Superior temporal gyrus (tissue), 1 donor: Measurements from ENCODE around the gene TGM2.

Experiments used
- DNase-seq: peaks from one replicate; pipeline ENCODE4 v3.0.0-alpha.2; 2016; ENCODE audit errors: extremely low spot score

Gene TGM2

DNA sequence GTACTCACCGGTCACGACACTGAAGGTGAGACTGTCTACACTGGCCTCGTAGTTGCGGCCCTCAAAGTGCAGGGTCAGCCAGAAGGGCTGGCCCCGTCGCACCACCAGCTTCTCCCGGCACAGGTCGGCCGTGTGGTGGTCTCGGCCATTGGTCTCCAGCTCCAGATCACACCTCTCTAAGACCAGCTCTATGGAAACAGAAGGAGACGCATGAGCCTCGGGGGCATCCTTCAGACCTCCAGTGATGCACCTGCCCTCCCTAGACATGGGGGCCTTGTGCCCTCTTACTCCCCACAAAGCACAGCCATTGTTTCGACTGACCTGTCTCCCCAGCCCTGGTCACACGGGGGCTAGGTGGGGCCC lies 3.7 kb downstream of the TGM2 start:
- no peak for DNase-seq

DNA sequence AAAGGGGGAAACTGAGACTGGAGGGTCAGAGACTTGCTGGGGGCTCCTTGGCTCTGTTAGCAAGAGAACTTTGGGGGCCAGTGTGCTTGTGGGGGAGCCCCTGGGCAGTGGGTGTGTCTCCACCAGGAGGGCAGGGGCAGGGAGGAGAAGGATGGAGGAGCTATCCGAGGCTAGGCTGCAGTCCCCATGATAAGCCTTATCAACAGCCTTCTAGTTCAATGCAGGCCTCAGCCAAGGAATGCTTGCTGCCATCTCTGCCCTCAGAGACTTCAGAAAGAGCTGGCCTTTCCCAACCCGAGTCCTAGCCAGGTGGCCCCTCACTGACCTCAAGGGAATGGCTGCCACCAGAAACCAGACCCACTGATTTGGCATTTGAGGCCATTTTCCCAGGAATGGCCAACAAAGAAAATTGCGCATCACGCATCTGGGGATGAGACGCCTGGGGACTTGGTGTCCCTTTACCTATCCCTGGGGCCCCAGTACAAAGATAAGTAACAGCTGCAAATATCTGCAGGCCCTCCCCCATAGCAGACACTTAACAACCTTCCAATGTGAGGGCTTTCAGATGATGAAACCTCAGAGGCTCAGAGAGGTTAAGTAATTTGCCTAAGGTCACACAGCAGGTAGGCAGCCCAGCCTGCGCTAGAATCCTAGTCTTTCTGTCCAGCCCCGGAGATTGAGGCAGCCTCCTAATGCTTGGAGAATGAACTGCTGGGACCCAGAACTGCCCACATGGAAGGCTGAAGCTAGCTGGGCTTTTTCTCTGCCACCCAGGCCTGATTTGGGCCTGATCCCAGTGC lies 4.9 kb downstream of the TGM2 start:
- DNase-seq: no peak

DNA sequence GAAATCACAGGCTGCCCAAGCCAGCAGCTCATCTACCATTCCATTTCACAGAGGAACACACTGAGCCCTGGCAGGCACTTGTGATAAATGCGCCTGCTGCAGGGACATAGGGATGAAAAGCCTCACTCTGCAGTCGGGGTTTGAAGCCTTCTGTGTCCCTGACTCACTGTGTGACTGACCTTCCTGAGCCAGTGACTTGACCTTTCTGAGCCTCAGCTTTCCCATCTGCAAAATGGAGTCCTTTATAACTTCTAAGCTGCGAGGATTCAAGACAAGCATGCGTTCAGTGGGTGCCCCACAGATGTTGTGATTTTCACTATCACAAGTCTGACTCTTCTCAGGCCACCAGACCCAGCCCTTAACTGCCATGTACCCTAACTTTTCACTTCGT lies 5.5 kb downstream of the TGM2 start:
- no peak for DNase-seq

DNA sequence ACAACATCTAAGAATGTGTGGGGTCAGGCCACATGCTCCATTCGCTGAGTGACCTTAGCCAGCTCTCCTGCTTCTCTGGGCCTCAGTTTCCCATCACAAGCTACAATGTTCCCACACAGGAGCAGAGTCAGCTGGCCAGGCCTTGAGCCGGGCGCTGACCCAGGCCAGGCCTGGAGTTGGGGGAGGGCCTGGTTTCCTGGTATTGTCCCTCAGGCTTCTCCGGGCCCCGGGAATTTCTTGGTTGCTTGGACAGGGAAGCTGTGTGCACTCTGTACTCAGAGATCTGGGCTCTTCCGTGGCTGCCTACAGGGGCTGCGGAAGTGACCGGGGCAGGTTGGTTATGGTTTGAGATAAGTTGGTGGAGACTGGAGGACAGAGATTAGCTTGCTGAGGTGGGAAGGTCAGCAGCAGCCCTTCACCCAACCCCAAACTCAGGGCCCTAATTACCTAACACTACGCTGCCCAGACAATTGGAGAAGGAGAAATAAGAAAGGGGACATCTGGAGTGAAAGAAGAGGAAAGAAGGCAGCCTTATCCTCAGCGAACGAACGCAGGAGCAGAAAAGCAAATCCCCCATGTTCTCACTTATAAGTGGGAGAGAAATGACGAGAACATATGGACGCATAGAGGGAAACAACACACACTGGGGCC lies 6.2 kb downstream of the TGM2 start:
- no peak for DNase-seq

DNA sequence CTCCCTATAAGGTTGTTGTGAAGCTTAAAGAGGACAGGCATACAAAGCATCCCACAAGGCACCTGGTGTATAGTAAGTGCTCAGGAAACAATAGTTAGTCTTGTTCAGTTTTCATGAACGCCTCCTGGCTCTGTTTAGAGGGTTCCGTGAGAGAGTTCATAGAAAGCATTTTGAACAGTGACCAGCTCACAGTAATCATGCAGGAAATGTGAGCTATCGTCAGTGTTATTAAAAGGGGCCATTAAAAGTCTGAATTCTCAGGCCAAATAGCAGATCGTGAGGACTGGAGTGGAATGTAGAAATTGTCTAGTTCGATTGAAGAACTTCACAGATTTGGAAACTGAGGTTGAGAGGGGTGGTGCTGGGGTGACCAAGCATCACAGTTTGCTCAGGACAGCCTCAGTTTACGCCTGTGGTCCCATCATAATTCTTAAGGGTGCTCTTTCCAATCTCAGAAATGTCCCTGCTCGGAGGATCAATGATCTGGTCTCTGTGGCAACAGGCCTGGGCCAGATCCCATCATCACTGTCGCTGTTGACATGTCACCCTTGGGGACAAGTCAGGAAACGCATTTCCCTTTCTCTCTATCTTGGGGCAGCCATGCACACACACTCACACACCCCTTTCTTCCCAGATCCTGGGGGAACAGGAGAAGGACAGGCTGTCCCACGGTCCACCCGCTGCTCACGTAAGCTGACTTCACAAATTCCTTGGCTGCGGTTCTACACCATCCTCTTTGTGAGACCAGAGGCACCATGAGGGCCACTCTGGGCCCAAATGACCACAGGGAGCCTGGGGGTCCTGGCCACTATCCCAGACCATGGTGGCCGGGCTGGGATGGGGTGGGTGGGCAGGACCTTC lies 7.2 kb downstream of the TGM2 start:
- no peak for DNase-seq

DNA sequence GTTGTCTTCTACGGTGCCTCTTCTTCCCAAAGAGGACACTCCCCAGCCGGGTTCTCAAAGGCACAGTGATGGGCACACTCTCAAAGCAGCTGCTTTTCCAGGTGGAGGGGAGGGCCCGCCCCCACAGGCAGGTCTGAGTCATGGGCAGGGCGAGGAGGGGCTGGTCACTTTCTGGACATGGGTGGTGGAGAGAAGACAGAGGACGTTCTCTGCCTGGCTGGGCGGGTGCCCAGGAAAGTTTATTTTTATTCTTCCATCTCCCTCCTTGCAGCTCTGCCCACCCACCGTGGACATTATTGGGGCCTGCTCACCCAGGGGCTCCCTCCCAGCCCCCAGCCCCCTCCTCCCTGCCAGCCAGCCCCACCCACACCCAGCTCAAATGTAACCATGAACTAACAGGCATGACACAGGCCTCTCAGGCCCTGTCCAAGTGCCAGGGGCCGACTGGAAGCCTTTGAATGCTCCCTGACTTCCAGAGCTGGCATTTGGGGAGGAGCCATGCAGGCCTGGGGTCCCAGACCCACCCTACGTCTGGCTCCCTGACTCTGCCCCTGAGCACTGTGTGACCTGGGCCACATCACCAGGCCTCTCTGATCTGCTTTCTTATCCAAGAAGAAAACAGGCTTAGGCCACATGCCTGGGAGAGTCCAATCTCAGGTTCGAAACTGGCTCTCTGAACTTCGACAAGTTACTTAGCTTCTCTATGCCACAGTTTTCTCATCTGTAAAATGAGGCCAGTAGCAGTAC lies 8.0 kb downstream of the TGM2 start:
- DNase-seq: no peak

DNA sequence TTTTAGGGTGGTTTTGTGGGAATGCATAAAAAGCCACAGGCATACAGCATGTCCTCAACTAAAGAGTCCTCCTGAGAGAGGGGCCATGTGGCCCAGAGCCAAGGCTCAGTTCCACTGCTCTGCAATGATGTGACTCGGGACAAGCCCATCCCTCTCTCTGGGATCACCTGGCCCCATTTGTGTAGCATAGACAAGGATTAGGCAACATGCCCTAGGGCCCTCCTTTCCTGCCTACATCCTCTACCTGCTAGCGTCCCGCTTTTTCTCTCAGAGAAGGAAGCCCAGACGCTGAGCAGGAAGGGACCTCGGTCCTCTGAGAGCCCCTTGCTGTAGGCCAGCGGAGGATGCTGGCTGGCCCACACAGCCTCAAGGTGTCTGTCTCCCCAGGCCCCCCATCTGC lies 8.8 kb downstream of the TGM2 start:
- no peak for DNase-seq

DNA sequence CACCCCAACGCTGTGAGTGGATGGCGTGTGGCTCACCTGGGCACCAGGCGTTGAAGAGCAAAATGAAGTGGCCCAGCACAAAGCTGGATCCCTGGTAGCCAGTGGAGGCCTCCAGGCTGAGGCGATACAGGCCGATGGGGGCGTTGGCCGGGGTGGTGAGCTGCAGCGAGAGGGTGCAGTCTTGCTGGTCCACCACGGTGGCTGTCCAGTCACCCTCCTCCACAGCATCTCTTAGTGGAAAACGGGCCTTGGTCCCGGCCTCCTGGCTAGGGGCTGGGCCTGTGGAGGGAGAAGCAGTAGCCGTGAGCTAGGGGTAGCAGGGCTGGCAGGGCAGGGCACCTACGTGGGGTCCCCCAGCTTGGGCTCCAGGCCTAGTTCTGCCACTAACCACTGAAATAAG lies 9.3 kb downstream of the TGM2 start:
- no peak for DNase-seq

DNA sequence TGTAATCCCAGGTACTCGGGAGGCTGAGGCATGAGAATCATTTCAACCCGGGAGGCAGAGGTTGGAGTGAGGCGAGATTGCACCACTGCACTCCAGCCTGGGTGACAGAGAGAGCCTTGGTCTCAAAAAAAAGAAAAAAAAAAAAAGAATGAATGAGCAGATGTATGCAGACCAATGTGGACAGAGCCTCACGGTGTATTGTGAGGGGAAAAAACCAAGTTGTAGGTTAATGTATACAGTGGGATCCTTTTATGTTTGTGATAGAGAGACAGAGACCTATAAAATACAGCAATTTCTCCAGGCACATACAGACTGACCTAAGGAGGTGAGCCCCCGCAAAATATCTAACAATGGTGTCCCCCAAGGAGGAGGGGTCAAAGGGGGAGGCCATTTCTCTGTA lies 11.7 kb downstream of the TGM2 start:
- no peak for DNase-seq

DNA sequence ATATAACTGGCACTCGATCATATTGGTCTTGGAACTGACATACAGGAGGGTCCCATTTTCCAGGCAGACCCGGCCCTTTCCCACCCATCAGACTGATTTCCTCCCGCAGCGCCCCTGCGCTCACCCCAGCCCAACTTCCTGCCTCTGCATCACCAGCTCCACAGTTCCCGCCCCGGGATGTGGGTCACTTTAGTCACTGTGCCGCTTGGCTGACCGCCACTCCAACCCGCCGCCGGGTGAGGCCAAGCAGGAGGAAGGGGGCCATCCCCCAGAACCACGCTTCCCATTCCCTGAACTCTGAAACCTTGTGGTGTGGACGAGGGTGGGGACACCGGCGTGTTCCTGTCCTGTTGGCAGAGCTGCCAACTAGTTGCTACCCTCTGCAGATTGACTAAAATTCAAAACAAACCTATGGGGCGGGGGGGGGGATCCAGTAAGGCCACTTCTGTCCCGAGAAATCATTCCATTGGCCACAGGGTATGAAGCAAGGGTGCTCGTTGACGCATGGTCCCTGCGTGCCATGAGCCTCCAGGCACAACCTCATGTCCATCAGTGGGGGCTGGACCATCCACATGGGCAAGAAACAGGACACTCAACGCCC lies 12.3 kb downstream of the TGM2 start:
- no peak for DNase-seq

DNA sequence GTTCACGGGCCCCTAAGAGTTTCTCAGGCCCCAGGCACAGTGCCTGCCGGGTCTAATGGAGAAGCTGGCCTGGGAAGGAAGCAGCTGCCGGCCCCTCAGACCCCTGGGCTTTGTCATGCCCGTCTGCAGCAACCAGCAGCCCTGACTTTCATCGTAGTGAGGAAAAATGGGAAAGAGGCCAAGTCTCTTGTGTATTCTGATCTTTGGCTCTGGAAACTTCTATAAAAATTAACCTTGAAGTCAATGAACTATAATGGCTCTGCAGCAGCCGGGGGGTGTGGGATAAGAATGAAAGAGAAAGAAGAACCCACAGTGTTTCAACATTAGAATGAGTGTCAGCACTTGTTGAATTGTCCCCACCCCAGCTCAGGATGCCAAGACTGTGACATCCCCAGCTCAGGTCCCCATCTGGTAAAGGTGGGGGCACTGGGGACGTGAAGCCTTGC lies 12.9 kb downstream of the TGM2 start:
- no peak for DNase-seq

DNA sequence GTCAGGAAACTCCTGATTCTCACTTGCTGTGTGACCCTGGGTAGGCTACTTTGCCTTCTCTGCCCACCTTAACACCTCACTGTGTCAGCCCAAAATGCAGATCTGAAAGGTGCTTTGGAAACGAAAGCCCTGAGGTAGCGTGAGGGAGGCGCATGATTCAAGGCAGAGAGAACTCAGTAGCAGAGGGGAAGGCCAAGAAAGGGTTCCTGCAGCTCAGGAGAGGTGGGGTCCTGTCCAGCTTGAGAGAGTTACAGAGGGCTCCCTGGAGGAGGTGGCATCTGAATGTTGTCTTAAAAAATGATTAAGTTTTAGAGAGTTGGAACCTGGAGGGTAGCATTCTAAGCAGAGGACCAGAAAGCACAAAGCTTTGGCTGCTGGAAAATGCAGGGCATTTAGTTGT lies 13.6 kb downstream of the TGM2 start:
- no peak for DNase-seq

DNA sequence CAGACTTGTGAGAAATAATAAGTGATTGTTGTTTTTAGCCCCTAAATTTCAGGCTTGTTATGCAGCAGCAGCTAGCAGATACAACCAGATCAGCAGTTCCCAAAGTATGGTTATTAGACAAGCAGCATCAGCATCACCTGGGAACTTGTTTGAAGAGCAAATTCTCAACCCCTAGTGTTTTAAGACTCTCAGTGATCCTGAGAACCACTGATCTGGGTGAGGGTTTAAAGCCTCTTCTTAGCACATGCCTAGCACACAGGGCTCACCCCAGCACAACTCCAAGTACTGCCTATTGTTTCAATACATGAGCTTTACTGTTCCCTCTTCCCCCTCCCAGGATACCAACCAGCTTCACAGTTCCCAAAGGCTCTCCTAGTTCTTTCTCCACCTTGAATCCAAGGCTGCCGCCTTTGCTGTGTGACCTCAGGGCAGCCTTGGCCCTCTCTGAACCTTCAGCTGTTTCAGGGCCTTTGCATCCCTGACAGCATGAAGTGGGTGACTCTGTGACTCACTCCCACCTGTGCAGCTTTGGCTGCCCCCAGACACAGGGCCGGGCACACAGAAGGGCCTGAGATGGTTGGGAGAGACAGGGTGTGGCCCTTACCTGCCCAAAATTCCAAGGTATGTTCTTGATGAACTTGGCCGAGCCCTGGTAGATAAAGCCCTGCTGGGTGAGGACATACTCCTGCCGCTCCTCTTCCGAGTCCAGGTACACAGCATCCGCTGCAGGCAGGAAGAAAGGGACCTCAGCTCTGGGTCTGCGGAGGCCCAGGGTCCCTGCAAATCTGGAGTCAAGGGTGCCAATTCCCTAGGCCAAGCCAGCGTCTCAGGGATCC lies 14.5 kb downstream of the TGM2 start:
- no peak for DNase-seq

DNA sequence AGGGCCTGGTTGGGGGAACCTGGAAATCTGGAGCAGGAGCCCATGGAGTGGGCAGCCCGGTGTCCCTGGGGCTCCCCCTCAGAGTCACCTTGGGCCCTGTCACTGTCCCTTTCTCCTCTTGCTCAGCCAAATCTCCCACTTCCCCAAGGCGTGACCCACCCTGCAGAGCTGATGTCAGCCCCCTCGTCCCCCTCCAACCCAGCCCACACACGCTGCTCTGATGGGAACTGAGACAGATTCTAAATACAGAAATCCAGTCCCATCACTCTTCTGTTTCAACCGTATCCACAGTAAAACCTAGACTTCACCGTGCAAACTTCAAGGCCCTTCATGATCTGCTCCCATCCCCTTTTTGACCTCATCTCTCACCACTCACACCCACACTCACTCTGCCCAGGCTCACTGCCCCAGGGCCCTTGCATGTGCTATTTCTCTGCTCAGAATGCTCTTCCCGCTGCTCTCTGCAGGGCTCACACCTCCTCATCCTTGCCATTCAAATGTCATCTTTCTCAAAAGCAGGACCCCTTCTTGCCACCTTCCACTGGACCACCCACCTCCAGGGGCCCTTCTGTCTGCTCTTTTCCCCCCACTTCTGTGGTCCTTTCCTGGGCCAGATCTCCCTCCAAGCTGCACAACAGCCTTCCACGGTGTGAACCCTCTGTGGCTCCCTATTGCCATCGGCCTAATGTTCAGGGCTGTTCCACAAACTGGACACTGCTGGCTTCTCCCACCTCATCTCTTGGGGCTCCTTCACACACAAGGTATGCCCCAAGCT lies 16.6 kb downstream of the TGM2 start:
- DNase-seq: no peak

DNA sequence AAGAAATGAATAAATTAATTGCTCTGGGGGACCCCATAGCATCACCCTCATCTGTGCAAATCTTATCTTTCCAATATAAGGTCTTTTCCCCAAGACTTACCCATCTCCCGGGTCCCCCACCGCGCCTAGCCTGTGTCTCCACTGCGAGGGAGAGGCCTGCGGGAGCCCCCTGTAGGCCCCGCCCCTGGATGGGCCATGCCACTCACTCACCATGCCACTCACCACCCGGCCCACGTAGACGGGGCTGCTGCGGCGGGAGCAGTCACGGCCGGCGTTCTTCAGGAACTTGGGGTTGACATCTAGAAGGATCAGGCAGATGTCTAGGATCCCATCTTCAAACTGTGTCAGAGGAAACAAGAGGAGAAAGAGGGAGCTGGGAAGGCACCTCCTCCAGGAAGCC lies 17.3 kb downstream of the TGM2 start:
- DNase-seq: no peak

DNA sequence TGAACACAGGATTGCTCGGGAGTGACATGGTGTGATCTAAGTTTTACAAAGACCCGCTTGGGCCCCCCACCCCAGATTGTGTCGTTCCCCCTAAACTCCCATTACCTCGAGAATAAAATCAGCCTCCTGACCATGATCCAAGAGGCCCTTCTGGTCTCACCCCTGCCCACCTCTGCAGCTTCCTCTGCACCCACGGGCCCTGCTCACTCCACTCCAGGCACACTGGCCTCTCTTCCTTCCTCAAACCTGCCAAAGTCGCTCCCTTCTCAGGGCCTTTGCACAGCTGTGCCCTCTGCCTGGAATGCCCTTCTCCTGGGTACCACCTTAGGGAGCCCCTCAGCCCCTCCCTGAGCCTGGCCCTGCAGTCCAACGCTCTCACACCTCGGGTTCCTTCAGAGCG lies 17.9 kb downstream of the TGM2 start:
- no peak for DNase-seq

DNA sequence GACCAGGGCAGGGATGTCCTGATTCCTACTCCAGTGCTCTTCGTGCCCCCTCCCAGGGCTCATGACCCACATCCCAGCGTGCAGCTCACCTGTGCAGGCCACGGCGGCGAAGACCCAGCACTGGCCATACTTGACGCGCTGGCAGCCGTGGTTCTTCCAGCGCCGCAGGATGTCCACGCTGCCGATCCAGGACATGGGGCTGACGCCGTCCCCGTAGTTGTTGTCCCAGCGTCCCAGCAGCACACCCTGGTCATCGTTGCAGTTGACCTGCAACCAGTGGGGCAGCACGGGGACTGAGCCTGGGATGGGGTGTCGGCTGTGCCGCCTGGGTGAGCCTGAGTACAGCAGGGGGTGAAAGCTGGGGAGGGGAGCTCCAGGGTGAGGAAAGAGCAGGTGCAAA lies 18.4 kb downstream of the TGM2 start:
- no peak for DNase-seq

DNA sequence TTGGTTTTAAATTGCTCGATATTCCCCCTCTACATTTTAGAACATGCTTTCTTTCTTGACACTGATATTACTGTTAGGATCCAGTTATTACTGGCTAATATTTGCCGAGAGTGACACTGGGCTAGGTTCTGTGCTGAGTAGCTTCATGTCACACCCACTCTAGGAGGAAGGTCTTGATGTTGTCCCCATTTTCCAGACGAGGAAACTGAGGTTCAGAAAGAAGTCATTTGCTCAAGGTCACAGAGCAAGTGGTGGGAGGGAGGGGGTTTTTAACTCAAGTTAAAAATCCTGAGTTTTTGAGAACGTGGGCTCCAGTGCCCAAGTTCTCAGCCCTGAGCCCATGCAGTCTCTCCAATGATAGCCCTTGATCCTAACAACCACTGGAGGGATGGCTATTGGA lies 18.9 kb downstream of the TGM2 start:
- DNase-seq: no peak

DNA sequence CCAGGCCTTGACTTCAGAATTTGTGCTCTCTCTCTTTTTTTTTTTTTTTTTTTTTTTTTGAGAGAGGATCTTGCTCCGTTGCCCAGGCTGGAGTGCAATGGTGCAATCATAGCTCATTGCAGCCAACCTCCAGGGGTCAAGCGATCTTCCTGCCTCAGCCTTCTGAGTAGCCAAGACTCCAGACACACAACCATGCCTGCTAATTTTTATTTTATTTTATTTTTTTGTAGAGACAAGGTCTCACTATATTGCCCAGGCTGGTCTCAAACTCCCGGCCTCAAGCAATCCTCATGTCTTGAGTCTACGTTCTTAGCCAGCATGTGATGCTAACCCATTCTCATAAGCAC lies 19.4 kb downstream of the TGM2 start:
- no peak for DNase-seq
